Peyer's patch (tissue), 4 donors: ENCODE measurements around the gene CD101. TPM values are rescaled to one million over a fixed set of nuclear protein-coding genes. Genes with fewer than 3 reads are reported as not detected.

ENCODE experiments used
- DNase-seq, 3 donors: peaks; one replicate each; pipeline ENCODE4 v3.0.0-alpha.2; 2017 to 2019
- H3K27ac ChIP-seq, 4 donors: fragments of 200-600 bp; sonication (generic); one replicate each; pipeline ENCODE4 v1.5.1; 2016 to 2019
- H3K27me3 ChIP-seq, 2 donors: fragments of 200-600 bp; sonication (generic); one replicate each; pipeline ENCODE4 v1.5.1; 2019
- H3K36me3 ChIP-seq, 3 donors: fragments of 200-600 bp; sonication (generic); one replicate each; pipeline ENCODE4 v1.5.1; 2016 to 2019
- H3K4me1 ChIP-seq, 4 donors: fragments of 200-600 bp; sonication (generic); one replicate each; pipeline ENCODE4 v1.5.1; 2016 to 2019
- H3K4me3 ChIP-seq, 4 donors: fragments of 200-600 bp; sonication (generic); 1 replicate in 3 of 4; 2 replicates in 1 of 4; pipeline ENCODE4 v1.5.1; 2016 to 2019; ENCODE audit warnings: mild to moderate bottlenecking in 1 of 4
- H3K9me3 ChIP-seq, 4 donors: fragments of 200-600 bp; sonication (generic); one replicate each; pipeline ENCODE4 v1.5.1; 2016 to 2019; ENCODE audit warnings: mild to moderate bottlenecking in 1 of 4
- POLR2A ChIP-seq, 2 donors: fragments of 450-650 bp; IDR thresholded peaks; one replicate each; pipeline ENCODE4 v1.5.1; 2017; ENCODE audit warnings: antibody characterized with exemption in 2 of 2, mild to moderate bottlenecking in 2 of 2, moderate library complexity in 2 of 2
- total RNA-seq, 4 donors: library from RNA; depleted of rRNA; stranded (reverse); fragments of >200 nt; gene quantifications; one replicate each; pipeline ENCODE4 v1.1.0, GENCODE V29; 2016
- TF ChIP-seq, protein P1 (sequence below), 6 experiments: fragments of 450-650 bp in 4 of 6; fragments of 200-600 bp in 2 of 6; sonication (generic) in 1 of 6; IDR thresholded peaks; one replicate each; pipeline ENCODE4 v1.5.1; 2017 to 2019; ENCODE audit warnings: antibody characterized with exemption in 6 of 6, mild to moderate bottlenecking in 3 of 6, moderate library complexity in 1 of 6

The CD101 gene
- total RNA-seq, 4 donors from 2014 or later, result 0.85 to 12.4 (median 3.5) TPM

DNA sequence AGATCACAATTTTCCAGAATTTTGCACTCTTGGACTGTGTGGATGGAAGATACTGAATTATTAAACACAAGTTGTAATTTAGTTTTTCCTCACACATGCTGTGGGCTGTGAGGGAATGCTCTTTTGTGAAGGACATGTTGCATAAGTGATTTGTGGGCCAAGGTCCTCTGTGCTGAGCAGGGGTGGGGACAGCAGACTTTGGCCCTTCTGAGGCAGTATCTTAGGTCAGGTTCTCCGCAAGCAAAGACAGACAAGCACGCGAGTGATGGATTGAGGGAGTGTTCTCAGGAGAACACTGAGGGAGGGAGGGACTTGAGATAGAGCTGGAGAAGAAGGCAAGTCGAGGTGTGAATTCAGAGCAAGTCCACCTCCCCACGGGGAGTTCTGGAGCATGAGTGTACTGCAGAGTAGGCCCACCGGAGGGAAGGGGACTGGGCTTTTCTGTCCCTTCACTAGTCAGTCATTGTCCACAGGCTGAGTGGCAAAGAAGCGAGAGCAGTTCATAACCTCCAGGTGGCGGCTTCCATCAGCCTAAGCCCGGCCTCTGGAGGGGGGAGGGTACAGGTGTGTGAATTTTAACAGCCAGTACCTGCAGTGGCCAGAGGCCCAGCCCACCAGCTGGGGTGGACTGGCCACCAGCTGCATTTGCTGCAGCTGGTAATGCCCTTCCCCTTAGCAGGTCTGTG, 19.1 kb upstream of the CD101 start:
- Histone ChIP-seq H3K36me3 (no peaks in the 10 kb centered on the region), H3K4me3 (no peak overlapping the region), H3K4me1 (peaks cover 0 to 30% (median 2%) of the 10 kb centered on the region in 4 donors), H3K9me3 (no peaks in the 10 kb centered on the region), H3K27ac (peak overlapping the region in 3 of 4 donors; percentile 14 to 95 (median 83)), H3K27me3 (no peaks in the 10 kb centered on the region)
- DNase-seq, result peak in 2 of 3 donors; percentile 79 to 88
- TF ChIP-seq POLR2A (IDR thresholded peaks at IDR 0.05), result peak in 1 of 2 donors; percentile 62
- TF ChIP-seq, protein P1, sequence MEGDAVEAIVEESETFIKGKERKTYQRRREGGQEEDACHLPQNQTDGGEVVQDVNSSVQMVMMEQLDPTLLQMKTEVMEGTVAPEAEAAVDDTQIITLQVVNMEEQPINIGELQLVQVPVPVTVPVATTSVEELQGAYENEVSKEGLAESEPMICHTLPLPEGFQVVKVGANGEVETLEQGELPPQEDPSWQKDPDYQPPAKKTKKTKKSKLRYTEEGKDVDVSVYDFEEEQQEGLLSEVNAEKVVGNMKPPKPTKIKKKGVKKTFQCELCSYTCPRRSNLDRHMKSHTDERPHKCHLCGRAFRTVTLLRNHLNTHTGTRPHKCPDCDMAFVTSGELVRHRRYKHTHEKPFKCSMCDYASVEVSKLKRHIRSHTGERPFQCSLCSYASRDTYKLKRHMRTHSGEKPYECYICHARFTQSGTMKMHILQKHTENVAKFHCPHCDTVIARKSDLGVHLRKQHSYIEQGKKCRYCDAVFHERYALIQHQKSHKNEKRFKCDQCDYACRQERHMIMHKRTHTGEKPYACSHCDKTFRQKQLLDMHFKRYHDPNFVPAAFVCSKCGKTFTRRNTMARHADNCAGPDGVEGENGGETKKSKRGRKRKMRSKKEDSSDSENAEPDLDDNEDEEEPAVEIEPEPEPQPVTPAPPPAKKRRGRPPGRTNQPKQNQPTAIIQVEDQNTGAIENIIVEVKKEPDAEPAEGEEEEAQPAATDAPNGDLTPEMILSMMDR (IDR thresholded peaks at IDR 0.05), result peak in 3 of 6 experiments; percentile 16 to 27 (median 27)

GRCh38 chr1:116983112-116983511, 18.4 kb upstream of the CD101 start:
- TF ChIP-seq, protein P1 (IDR thresholded peaks at IDR 0.05), result no peak
- TF ChIP-seq POLR2A (IDR thresholded peaks at IDR 0.05), result no peak
- Histone ChIP-seq H3K4me1 (peaks cover 0 to 35% (median 2%) of the 10 kb centered on the region in 4 donors), H3K27ac (peak overlapping the region in 3 of 4 donors; percentile 14 to 95 (median 83)), H3K36me3 (no peaks in the 10 kb centered on the region), H3K4me3 (no peak overlapping the region), H3K9me3 (no peaks in the 10 kb centered on the region), H3K27me3 (no peaks in the 10 kb centered on the region)
- DNase-seq, result no peak

GRCh38 chr1:116983678-116984077, 17.9 kb upstream of the CD101 start:
- Histone ChIP-seq H3K9me3 (no peaks in the 10 kb centered on the region), H3K36me3 (no peaks in the 10 kb centered on the region), H3K4me1 (peaks cover 0 to 35% (median 2%) of the 10 kb centered on the region in 4 donors), H3K27ac (peak overlapping the region in 2 of 4 donors; percentile 83 to 95), H3K27me3 (no peaks in the 10 kb centered on the region), H3K4me3 (no peak overlapping the region)
- TF ChIP-seq, protein P1 (IDR thresholded peaks at IDR 0.05), result no peak
- TF ChIP-seq POLR2A (IDR thresholded peaks at IDR 0.05), result no peak
- no peak for DNase-seq

DNA sequence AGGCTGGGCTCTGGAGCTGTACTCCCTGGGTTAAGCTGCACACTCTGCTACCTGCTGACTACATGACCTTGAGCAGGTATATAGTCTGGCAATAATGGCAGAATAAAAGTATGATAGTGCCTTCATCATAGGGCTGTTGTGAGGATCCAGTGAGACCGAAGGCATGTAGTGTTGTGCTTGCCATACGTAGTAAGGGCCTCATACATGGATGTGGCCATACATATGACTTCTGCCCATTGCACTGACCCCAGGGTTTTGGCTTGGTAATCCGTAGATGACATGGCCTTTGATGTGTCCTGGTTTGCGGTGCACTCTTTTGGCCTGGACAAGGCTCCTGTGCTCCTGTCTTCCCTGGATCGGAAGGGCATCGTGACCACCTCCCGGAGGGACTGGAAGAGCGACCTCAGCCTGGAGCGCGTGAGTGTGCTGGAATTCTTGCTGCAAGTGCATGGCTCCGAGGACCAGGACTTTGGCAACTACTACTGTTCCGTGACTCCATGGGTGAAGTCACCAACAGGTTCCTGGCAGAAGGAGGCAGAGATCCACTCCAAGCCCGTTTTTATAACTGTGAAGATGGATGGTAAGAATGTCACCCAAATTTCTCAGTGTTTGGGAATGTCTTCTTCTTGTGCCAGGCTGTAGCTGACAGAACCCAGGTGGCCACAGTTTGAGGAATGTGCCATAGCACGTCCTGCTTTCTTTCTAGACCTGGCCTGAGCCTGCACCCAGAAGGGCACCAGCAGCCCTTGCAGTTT, 17.0 kb upstream of the CD101 start:
- DNase-seq, result no peak
- H3K4me1 ChIP-seq, result peaks cover 0 to 35% (median 2%) of the 10 kb centered on the region in 4 donors
- no peaks in the 10 kb centered on the region for H3K9me3 ChIP-seq
- no peak overlapping the region for H3K4me3 ChIP-seq
- no peak for TF ChIP-seq POLR2A (IDR thresholded peaks at IDR 0.05)
- TF ChIP-seq, protein P1 (IDR thresholded peaks at IDR 0.05), result no peak
- H3K27me3 ChIP-seq, result no peaks in the 10 kb centered on the region
- H3K36me3 ChIP-seq, result no peaks in the 10 kb centered on the region
- H3K27ac ChIP-seq, result peak overlapping the region in 2 of 4 donors; percentile 83 to 95

- H3K27me3 ChIP-seq, result no peaks in the 10 kb centered on the region
- DNase-seq, result no peak
- peak overlapping the region in 1 of 4 donors; percentile 7 for H3K4me3 ChIP-seq
- H3K4me1 ChIP-seq, result peaks cover 0 to 28% (median 2%) of the 10 kb centered on the region in 4 donors
- peak overlapping the region in 2 of 4 donors; percentile 18 to 23 for H3K27ac ChIP-seq
- H3K36me3 ChIP-seq, result no peaks in the 10 kb centered on the region
- H3K9me3 ChIP-seq, result no peaks in the 10 kb centered on the region
- no peak for TF ChIP-seq POLR2A (IDR thresholded peaks at IDR 0.05)
- TF ChIP-seq, protein P1 (IDR thresholded peaks at IDR 0.05), result no peak
These were observed 14.9 kb upstream of the CD101 start for GRCh38 chr1:116986421-116987255.
